Stomach (tissue), 4 donors: ENCODE results near the gene CDKN2AIPNL.

ENCODE experiments used
- EP300 ChIP-seq: sonication (generic); formaldehyde crosslinking; IDR thresholded peaks from one replicate; pipeline ENCODE4 v1.6.1; 2017; ENCODE audit warnings: antibody characterized with exemption
- POLR2A ChIP-seq, 4 donors: fragments of 450-650 bp; IDR thresholded peaks; one replicate each; pipeline ENCODE4 v1.6.1; 2016; ENCODE audit warnings: antibody characterized with exemption in 4 of 4, control low read depth in 2 of 4, mild to moderate bottlenecking in 1 of 4, moderate library complexity in 1 of 4
- POLR2AphosphoS5 ChIP-seq, 3 donors: sonication (generic); formaldehyde crosslinking; IDR thresholded peaks; one replicate each; pipeline ENCODE4 v1.6.1; 2016; ENCODE audit warnings: antibody characterized with exemption in 3 of 3
- TF ChIP-seq, protein P1 (sequence below), 7 experiments: fragments of 450-650 bp in 4 of 7; fragments of 200-600 bp in 3 of 7; sonication (generic) in 3 of 7; IDR thresholded peaks; one replicate each; pipeline ENCODE4 v1.5.1; 2016 to 2019; ENCODE audit warnings: antibody characterized with exemption in 7 of 7, control low read depth in 2 of 7, mild to moderate bottlenecking in 1 of 7

DNA sequence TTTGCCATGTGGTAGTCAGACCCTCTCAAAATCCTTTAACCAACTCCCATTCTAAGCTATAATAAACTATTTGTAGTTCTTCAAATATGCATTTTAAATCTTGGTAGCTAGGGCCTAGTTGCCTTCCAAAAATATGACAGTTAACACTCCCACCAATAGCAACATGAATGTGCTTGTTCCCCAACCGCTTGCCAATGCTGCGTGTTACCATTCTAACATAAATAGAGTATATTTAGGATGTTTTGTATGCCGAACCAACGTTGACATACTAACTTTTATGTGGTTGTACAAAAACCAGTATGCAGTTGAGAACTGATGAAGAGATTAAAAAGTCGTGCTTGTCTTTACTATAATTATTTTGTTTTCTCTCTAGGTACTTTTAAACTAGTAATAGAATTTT lies 31.3 kb downstream of the CDKN2AIPNL start:
- TF ChIP-seq, protein P1, sequence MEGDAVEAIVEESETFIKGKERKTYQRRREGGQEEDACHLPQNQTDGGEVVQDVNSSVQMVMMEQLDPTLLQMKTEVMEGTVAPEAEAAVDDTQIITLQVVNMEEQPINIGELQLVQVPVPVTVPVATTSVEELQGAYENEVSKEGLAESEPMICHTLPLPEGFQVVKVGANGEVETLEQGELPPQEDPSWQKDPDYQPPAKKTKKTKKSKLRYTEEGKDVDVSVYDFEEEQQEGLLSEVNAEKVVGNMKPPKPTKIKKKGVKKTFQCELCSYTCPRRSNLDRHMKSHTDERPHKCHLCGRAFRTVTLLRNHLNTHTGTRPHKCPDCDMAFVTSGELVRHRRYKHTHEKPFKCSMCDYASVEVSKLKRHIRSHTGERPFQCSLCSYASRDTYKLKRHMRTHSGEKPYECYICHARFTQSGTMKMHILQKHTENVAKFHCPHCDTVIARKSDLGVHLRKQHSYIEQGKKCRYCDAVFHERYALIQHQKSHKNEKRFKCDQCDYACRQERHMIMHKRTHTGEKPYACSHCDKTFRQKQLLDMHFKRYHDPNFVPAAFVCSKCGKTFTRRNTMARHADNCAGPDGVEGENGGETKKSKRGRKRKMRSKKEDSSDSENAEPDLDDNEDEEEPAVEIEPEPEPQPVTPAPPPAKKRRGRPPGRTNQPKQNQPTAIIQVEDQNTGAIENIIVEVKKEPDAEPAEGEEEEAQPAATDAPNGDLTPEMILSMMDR (IDR thresholded peaks at IDR 0.05): no peak
- no peak for TF ChIP-seq POLR2A (IDR thresholded peaks at IDR 0.05)
- TF ChIP-seq EP300: no peak
- no peak for TF ChIP-seq POLR2AphosphoS5 (IDR thresholded peaks at IDR 0.05)
